HEK293 (cell line): Measurements from ENCODE around the gene FERMT2.

Experiments
- SETDB1 ChIP-seq: IDR thresholded peaks from one replicate; pipeline ENCODE4 v1.6.1; 2017; ENCODE audit warnings: mild to moderate bottlenecking, low read length, moderate library complexity, mixed read lengths; ENCODE audit not compliant: insufficient read length
- ZBTB7A ChIP-seq: fragments of 450-650 bp; formaldehyde crosslinking; IDR thresholded peaks from 2 replicates; pipeline ENCODE4 v1.5.1; 2016; ENCODE audit warnings: low read depth, missing biosample characterization, missing genetic modification characterization
- ZNF324 ChIP-seq: fragments of 450-650 bp; formaldehyde crosslinking; IDR thresholded peaks from 2 replicates; pipeline ENCODE4 v1.5.1; 2016; ENCODE audit warnings: missing biosample characterization, missing genetic modification characterization
- ZNF501 ChIP-seq: fragments of 450-650 bp; formaldehyde crosslinking; IDR thresholded peaks from 2 replicates; pipeline ENCODE4 v1.5.1; 2016; ENCODE audit warnings: missing biosample characterization, missing genetic modification characterization
- TF ChIP-seq, protein P1 (sequence below): fragments of 450-650 bp; formaldehyde crosslinking; IDR thresholded peaks from 2 replicates; pipeline ENCODE4 v1.5.1; 2016; ENCODE audit warnings: missing biosample characterization, missing genetic modification characterization, low read depth

DNA sequence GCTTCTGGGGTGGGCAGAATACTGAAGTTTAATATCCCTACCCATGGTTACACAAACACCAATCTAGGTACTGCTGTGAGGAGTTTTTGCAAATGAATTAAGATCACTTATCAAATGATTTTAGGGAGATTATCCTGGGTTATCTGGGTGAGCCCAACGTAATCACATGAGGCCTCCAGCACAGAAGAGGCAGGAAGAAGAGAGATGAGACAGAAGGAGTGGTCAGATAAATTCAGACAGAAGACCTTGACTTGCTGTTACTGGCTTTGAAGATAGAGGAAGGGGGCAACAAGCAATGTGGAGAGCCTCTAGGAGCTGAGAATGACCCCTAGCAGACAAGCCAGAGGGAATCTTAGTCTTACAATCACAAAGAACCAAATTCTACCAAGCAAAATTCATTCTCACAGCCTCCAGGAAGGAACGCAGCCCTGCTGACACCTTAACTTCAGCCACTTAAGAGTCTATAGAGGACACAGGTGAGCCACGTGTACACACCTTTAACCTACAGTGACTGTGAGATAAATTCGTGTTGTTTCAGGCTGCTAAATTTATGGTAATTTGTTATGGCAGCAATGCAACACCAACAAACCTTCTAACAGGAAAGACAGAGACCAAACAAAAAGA, 49.4 kb downstream of the FERMT2 start:
- no peak for TF ChIP-seq ZBTB7A
- TF ChIP-seq, protein P1, sequence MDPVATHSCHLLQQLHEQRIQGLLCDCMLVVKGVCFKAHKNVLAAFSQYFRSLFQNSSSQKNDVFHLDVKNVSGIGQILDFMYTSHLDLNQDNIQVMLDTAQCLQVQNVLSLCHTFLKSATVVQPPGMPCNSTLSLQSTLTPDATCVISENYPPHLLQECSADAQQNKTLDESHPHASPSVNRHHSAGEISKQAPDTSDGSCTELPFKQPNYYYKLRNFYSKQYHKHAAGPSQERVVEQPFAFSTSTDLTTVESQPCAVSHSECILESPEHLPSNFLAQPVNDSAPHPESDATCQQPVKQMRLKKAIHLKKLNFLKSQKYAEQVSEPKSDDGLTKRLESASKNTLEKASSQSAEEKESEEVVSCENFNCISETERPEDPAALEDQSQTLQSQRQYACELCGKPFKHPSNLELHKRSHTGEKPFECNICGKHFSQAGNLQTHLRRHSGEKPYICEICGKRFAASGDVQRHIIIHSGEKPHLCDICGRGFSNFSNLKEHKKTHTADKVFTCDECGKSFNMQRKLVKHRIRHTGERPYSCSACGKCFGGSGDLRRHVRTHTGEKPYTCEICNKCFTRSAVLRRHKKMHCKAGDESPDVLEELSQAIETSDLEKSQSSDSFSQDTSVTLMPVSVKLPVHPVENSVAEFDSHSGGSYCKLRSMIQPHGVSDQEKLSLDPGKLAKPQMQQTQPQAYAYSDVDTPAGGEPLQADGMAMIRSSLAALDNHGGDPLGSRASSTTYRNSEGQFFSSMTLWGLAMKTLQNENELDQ (tag by site-specific recombination): no peak
- no peak for TF ChIP-seq ZNF324 (tag by site-specific recombination)
- no peak for TF ChIP-seq SETDB1
- TF ChIP-seq ZNF501 (tag by site-specific recombination): no peak
